GM12865 (cell line): Measurements from ENCODE around the gene FAM53B.

Source experiments
- DNase-seq: peaks from one replicate; pipeline ENCODE4 v3.0.0; 2010; ENCODE audit warnings: low read depth
- H3K4me3 ChIP-seq: 2 replicates; pipeline ENCODE4 v1.5.1; 2011; ENCODE audit warnings: mild to moderate bottlenecking, low read depth, low read length, control low read depth
- CTCF ChIP-seq: IDR thresholded peaks from 2 replicates; pipeline ENCODE4 v1.5.1; 2011; ENCODE audit warnings: low read length, control low read depth, low read depth, inconsistent platforms; ENCODE audit not compliant: insufficient read depth; ENCODE audit errors: missing control alignments

Gene FAM53B

GRCh38 chr10:124603376-124604213 is 140.6 kb downstream of the FAM53B start:
- H3K4me3 ChIP-seq: no peak overlapping the region
- DNase-seq: no peak
- TF ChIP-seq CTCF: no peak

GRCh38 chr10:124602646-124603365 is 141.4 kb downstream of the FAM53B start:
- H3K4me3 ChIP-seq: no peak overlapping the region
- no peak for DNase-seq
- no peak for TF ChIP-seq CTCF

GRCh38 chr10:124602121-124602561 is 142.0 kb downstream of the FAM53B start:
- TF ChIP-seq CTCF: no peak
- no peak for DNase-seq
- H3K4me3 ChIP-seq: no peak overlapping the region

- H3K4me3 ChIP-seq: no peak overlapping the region
- DNase-seq: peak; percentile 54
- TF ChIP-seq CTCF: no peak
These were observed 142.6 kb downstream of the FAM53B start for GRCh38 chr10:124601431-124602120.

GRCh38 chr10:124601016-124601415 is 143.2 kb downstream of the FAM53B start:
- no peak for DNase-seq
- no peak overlapping the region for H3K4me3 ChIP-seq
- no peak for TF ChIP-seq CTCF

- no peak for DNase-seq
- no peak overlapping the region for H3K4me3 ChIP-seq
- TF ChIP-seq CTCF: no peak
These were observed 143.9 kb downstream of the FAM53B start for GRCh38 chr10:124600051-124600880.
